Activated CD4-positive, CD25-positive, alpha-beta regulatory T cell treated with anti-CD3 and anti-CD28 coated beads, Interleukin-2, amount 50 U/mL, for 24 hours (primary cell): ENCODE data around the gene KIRREL2.
"Not testable (repeated sequence)": the region's sequence is repeated elsewhere in the genome, so short reads cannot be mapped to it uniquely, and the experiment has no call there.

Experiments used
- ATAC-seq, 2 donors: fragments of 150-1000 bp; cut with Tn5 transposase; one replicate each; pipeline ENCODE4 v1.10.0; 2021; ENCODE audit warnings: mild to moderate bottlenecking in 1 of 2, moderate library complexity in 1 of 2

KIRREL2 gene

DNA sequence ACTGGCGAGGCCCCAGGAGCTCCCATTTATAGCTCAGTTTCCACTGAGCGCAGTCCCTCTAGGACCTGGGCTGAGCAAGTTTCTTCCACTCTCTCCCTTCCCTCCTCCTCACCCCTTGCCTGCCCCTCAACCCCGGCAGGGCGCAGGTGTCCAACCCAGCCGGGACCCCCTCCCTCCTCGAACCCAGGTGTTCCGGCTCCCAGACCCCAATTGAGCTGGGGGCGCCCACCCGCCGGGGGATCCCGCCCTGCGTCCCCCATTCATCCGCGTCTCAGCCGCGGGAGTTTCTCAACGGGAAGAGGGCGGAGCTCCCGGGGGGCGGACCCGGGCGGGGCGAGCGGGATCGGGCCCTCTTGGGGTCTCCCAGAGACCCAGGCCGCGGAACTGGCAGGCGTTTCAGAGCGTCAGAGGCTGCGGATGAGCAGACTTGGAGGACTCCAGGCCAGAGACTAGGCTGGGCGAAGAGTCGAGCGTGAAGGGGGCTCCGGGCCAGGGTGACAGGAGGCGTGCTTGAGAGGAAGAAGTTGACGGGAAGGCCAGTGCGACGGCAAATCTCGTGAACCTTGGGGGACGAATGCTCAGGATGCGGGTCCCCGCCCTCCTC is at the start of gene KIRREL2:
TSS of gene KIRREL2 (plus strand) at position 366 of the 604 bp plus-strand sequence. CDS start at position 575, 209 bp downstream.
- peak; percentile 37 to 46 for ATAC-seq

DNA sequence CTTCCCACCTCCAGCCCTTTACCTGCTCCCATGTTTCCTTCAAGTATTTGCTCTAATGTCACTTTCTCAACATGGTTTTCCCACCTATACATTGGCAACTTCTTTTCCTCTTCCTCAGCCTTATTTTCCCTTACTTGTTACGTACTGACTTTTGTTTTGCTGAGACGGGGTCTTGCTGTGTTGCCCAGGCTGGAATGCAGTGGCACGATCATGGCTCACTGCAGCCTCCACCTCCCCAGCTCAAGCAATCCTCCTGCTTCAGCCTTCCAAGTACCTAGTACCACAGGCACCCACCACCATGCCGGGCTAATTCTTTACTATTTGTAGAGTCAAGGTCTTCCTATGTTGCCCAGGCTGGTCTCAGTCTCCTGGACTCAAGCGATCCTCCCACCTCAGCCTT is 49.1 kb upstream of the KIRREL2 start:
- ATAC-seq = no peak

DNA sequence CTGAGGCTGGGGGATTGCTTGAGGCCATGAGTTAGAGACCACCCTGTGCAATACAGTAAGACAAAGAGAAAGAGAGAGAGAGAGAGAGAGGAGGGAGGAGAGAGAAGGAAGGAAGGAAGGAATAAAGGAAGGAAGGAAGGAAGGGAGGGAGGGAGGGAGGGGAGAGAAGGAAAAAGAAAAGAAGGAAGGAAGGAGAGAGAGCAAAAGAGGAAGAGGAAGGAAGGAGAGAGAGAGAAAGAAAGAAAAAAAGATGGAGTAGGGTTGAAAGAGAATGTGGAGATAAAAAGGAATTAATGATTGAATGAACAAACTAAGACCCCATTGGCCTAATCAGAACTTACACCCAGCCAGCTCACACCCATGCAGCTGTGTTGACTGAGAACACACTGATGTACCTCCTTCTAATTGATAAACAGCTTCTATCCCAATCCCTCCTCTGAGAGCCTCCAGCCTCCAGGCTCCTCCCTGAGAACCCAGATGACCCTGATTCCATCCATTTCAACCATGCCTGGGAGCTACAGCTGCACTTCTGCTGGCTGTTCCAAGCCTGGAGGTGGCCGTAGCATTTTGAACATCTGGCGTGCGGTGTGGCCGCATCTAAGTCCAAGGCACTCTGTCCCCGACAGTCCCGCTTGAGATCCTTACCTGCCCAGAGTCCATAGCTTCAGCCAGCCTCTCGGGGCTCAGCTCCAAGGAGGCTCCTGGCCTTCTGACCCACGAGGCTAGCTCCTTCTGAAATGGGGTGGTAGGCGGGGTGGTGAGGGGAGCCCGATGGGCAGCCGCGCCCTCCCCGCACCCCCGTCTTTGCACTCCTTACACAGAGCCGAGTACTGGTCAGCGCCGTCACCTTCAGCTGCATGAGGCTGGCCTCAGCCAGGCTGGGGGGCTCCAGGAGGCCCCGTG is 45.1 kb upstream of the KIRREL2 start:
- no peak for ATAC-seq

DNA sequence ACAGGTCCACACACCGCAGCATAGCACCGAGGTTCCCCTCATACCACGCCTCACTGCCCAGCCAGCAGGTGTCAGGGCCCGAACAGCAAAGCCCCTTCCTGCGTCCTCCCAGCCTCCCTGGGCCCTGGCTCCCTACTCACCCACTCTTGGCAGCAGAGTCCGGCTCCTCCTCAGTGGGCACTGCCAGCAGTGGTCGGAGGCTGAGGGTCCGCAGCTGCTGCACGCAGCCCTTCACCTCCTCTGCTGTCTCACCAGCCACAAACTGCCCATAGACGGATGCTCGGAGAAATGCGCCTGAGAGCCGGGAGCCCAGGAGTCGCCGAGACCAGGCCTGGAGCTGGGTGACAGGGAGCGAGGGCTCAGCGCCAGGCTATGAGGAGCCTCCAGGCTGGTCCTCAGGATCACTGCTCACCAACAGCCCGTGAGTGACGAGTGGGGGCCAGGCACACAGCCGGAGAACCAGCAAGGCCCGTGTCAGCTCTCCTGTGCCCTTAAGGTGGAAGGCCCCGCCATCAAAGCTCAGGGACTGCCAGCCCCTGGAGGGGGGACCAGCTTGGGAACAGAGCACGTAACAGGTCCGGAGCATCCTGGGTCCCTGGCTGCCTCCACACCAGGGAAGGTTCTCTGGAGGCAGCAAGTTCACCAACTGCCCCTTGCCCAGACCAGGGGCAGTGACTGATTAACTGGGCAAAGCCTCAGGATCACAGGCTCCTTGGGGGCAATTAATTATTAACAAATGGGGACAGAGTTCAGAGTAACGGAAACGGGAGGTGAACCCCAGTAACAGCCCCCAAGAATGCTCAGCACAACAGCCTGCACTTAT is 44.3 kb upstream of the KIRREL2 start, which contains the start of gene PRODH2:
TSS of gene PRODH2 (minus strand) at position 626 of the 823 bp plus-strand sequence. CDS start at position 586, 40 bp downstream.
- ATAC-seq = no peak

DNA sequence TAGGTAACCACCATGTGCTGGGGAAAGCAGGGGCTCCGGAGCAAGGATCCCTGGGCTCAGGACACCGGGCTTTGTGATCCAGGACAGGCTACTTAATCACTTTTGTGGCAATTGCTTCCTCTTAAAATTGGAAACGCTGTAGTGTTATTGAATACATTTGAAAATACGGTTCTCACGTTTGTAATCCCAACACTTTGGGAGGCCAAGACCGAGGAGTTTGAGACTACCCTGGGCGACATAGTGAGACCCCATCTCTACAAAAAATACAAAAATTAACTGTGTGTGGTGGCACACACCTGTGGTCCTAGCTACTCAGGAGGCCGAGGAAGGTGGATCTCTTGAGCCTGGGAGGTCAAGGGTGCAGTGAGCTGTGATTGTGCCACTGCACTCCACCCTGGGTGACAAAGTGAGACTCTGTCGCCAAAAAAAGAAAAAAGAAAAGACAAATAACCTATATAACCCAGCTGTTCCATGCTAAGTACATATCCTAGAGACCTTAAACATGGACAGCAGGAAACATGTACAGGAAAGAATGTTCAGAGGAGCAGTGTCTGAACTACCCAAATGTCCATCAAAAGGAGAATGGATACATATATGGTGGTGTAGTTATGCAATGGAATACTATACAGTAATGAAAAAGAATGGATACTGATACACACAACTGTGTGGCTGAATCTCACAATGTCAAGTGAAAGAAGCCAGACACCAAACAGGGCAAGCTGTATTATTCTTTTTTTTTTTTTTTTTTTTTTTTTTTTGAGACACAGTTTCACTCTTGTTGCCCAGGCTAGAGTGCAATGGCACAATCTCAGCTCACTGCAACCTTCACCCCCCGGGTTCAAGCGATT is 43.4 kb upstream of the KIRREL2 start:
- ATAC-seq = no peak

DNA sequence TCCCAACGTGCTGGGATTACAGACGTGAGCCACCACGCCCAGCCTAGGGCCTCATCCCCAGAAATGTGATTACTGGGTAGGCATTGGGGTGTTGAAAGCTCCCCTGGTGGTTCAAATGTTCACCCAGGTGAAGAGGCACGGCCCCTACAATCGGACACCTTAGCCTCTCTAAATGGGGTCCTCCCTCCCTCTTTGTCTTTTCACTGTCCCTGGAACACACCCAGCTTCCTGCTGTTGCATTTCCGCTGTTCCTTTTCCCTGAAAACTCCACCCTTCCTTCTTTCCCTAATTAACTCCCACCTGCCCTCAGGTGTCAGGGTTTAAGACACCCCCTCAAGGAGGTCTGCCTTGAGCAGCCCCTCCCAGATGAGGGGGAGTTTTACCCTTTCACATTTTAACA is 40.4 kb upstream of the KIRREL2 start:
- no peak for ATAC-seq

DNA sequence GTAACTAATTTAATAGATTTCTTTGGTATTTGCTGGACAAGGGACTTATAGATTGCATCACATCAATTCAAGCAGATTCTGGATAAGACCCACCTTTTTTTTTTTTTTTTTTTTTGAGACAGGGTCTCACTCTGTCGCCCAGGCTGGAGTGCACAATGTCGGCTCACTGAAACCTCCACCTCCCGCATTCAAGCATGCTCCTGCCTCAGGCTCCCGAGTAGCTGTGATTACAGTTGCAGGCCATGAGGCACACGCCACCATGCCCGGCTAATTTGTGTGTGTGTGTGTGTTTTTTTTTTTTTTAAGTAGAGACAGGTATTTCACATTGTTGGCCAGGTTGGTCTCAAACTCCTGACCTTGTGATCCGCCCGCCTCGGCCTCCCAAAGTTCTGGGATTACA is 39.9 kb upstream of the KIRREL2 start:
- ATAC-seq = no peak

DNA sequence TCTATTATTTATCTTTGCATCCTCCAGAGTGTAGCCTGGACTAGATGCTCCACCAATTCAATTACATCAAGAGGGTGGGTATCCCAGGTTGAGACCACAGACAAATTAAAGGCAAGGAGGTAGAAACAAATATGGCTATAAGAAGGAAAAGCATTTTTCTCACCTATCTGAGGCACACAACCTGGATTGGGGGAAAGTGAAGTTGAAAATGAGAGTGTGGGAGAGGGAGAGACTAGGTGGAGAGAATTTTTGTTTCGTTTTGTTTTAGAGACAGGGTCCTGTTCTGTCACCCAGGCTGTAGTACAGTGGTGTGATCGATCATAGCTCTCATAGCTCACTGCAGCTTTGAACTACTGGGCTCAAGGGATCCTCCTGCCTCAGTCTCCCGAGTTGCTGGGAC is 38.3 kb upstream of the KIRREL2 start:
- no peak for ATAC-seq

DNA sequence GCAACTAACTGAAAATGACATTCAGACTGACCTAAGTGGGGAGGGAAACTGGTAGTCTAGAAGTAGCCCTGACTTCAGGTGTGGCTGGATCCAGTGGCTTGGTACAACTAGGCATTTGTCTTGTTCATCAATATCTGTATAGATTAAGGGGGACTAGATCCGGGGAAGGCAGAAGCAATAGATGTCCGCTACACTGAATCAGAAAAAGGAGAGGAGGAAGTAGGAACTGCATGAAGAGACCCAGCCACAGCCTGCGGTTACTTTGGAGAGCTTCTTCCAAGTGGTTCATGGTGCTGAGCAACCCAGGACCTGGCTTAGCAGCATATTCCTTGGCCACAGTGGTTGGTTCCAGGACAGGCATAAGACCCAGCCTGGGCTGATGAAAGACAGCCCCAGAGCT is 34.1 kb upstream of the KIRREL2 start:
- no peak for ATAC-seq

DNA sequence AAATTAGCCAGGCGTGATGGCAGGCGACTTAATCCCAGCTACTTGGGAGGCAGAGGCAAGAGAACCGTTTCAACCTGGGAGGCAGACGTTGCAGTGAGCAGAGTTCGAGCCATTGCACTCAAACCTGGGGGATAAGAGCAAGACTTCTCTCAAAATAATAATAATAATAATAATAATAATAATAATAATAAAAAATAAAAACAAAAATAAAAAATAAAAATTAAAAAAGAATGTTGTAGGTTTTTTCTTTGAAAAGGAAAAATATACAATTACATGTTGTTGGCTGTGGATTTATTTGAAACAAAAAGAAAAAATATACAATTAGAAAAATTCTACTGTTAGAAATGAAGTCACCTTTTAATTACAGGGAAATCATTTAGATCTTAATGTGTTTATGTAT is 32.6 kb upstream of the KIRREL2 start:
- no peak for ATAC-seq

DNA sequence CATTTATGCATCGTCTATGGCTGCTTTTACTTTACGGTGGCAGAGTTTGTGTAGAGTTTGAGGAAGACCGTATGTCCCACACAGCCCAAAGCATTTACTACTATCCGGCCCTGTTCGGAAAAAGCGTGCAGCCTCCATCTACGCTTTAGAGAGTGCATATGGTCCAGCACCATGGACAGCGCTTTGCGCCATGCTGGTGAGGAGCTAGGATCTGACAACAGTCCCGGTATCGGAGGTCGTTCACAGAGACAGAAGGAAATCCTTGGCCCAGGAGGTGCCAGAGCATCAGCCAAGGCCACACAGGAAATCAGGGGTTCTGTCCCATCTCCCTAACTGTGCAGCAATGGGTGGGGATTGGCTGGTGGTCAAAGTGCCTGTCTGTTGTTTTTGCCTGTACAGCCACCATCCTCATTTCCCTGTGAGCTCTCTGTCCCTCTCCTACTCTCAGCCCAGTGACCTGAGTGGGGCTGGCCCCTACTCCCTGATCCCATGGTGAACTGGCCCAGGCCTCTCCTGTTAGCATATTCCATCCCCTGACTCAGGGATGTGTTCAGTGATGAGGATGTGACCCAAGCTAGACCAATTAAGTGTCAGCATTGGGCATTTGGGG is 27.9 kb upstream of the KIRREL2 start:
- no peak for ATAC-seq

DNA sequence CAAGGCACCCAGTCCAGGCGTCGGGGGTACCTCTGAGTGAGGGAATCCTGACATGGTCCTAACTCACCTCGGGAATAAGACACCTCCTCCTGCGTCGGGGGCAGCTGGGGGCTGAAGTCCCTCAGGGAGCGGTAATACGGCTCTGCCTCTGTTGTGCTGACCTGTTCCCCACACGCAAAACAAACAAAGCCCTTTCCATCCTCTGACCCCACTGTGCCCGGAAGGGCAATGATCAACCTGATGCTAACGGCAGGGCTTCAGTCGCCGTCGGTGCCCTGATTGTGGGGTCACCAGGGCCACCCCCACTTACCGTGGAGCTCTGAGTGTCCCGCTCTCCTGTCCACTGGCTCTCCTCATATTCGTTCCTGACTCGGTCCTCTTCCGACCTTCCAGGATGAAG is 25.7 kb upstream of the KIRREL2 start:
- no peak for ATAC-seq

DNA sequence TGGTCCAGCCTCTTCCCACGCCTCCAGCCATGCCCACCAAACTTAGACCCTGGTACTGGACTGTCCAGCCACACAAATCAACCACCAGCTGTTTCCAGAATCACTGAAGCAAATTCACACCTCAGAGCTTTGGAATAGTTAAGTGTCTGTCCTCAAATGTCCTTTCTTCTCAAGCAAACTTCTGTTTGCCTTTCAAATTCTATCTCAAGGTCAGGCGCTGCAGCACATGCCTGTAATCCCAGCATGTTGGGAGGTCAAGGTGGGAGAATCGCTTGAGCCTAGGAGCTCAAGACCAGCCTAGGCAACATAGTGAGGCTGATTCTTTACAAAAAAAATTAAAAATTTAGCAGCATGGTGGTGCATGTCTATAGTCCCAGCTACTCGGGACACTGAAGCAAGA is 24.7 kb upstream of the KIRREL2 start:
- no peak for ATAC-seq

DNA sequence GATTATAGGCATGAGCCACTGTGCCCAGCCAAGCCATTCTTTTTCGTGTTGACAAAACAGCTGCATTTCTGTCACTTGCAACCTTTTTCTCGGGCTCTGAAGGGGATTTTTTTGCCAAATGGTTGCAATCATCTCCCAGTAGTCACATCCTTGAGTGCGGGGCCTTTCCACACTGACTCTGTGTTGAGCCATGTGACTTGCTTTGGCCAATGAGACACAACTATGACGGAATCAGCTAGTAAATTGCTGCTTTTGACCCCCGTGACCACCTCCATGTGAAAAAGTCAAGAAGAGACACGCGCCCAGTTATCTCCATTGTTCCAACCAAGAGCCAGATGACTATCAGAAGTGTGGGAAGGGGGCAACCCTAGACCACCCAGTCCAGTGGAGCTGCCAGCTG is 22.7 kb upstream of the KIRREL2 start:
- no peak for ATAC-seq

DNA sequence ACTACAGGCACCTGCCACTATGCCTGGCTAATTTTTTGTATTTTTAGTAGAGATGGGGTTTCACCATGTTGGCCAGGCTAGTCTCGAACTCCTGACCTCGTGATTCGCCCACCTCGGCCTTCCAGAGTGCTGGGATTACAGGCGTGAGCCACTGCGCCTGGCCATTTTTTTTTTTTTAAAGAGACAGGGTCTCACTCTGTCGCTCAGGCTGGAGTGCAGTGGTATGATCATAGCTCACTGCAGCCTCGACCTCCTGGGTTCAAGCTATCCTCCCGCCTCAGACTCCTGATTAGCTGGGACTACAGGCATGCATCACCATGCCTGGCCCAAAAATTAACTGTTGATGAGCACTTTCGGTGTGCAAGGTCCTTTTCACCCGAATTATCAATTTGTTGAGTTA is 20.6 kb upstream of the KIRREL2 start:
- not testable (repeated sequence) for ATAC-seq

DNA sequence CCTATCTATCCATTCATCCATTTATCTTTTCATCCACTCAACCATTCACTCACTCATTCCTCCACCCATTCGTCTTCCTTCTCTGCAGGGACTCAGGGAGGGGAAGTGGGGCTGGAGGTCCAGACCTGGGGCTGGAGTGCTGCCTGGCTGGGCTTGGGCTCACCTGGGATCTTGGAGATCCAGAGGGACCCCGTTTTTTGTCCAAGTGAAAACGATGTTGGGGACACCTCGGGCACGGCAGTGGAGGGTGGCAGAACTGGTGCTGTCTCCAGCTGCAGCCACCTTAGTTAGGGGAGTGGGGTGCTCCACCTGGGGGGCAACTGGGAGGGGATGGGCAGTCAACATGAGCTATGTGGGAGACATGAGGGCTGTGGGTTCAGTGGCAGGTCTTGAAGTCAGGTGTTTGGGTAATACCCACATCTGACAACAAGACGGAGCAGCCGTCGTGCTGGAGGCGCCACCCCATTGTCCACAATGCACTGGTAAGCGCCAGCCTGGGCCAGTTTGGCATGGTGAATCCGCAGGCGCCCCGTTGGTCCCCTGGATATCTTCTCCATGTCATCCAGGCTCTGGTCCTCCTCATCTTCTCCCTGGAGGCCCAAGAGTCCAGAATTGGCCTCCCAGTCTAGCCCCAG is 14.6 kb upstream of the KIRREL2 start:
- no peak for ATAC-seq

DNA sequence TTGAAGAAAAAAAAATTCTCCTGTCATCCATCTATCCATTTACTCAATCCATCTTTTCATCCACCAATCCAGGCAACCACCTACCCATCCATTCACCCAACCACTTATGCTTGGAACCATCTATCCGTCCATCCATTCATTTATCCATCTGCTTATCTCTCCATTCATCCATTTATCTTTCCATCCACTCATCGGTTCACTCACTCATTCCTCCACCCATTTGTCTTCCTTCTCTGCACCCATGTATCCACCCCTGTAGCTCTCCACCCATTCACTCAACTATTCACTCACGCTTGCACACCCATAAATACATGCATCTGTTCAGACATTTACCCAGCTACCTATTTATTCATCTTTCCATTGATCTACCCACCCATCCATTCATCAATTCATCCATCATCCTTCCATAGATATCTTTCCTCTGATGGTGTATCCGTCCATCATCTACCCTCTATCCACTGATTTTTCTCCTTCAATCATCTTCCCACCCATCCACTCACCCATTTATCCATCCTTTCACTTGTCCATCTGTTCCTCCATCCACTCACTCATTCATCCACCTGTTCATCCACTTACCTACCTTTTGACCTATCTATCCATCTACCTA is 13.9 kb upstream of the KIRREL2 start:
- no peak for ATAC-seq

DNA sequence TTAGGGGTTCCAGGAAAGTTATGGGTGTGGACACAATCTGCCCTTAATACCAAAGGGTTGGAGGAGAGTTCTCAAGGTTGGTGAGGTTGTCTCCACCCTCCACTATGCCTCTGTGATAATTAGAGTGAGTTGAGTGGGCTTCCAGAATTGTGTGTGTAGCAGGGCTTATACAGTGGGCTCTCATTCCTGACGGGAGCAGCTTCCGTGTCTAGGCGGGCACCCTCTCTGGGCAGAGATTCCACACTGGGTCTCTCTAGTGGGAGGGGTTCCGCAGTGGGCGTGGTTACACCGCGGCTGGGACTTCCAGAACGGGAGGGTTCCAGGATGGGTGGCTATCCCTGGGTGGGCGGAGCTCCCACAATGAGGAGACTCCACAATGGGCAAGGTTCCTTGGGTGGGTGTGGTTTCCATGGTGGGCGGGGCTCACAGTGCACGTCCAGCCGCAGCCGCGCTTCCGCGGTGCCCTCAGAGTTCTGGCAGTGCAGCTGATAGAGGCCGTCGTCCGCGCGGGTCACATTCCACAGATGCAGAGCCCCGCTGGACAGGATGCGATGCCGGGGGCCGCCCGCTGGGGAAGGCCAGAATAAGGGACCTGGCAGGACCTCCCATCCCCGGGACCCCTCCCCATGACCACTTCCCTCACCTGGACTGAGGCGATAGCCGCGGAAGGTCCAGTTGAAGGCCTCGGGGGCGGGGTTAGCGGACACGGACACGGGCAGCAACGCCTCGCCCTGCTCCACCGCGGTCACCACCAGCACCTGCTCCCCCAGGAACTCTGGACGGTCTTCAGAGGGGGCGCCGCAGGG is 12.8 kb upstream of the KIRREL2 start:
- ATAC-seq = no peak

DNA sequence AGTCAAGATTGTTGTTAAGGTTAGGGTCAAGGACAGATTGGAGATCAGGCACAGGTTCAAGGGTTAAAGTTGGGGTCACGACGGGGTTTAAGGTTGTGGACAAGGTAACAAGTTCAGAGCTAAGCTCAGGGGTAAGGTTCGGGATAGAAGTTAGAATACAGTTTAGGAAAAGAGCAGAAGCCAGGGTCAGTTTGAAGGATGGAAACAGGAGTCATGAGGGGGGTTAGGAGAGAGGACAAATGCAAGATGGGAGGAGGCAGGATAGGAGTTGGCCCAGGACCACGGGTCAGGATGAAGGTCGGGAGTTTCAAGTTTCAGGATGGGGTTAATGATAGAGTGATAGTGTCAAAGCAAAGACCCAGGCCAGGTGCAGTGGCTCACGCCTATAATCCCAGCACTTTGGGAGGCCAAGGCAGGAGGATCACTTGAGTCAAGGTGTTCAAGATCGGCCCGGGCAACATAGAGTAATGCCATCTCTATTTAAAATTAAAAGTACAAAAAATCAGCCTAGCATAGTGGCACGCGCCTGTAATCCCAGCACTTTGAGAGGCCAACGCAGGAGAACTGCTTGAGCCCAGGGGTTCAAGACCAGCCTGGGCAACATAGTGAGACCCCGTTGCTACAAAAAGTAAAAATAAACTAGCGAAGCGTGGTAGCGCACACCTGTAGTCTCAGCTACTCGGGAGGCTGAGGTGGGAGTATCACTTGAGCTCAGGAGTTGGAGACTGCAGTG is 12.1 kb upstream of the KIRREL2 start:
- no peak for ATAC-seq
